Ovary (tissue), 3 donors: ENCODE measurements around the gene DLEC1.

ENCODE experiments used
- CTCF ChIP-seq, 3 donors: fragments of 450-650 bp in 2 of 3; fragments of 200-600 bp in 1 of 3; IDR thresholded peaks; one replicate each; pipeline versions ENCODE4 v1.5.1 to v1.8.0; 2016 to 2022; ENCODE audit warnings: antibody characterized with exemption in 3 of 3, mild to moderate bottlenecking in 1 of 3
- EP300 ChIP-seq: sonication (generic); formaldehyde crosslinking; IDR thresholded peaks from one replicate; pipeline ENCODE4 v1.6.1; 2017; ENCODE audit warnings: antibody characterized with exemption
- POLR2A ChIP-seq: fragments of 450-650 bp; IDR thresholded peaks from one replicate; pipeline ENCODE4 v1.6.1; 2017; ENCODE audit warnings: antibody characterized with exemption, mild to moderate bottlenecking, moderate library complexity
- donor health status: DM: no; HTN: no; CAD: no.

DNA sequence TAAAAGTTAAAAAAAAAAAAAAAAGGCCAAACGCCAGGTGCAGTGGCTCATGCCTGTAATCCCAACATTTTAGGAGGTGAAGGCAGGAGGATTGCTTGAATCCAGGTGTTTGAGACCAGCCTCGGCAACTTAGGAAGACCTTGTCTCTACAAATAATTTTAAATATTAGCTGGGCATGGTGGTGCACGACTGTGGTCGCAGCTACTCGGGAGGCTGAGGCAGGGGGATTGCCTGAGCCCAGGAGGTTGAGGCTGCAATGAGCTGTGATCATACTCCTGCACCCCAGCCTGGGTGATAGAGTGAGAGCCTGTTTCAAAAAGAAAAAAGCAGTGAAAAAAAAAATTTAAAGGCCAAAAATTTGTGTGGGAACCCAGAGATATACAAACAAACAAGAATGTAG is 2.7 kb upstream of the DLEC1 start:
- TF ChIP-seq CTCF (IDR thresholded peaks at IDR 0.05): no peak
- TF ChIP-seq EP300: no peak
- TF ChIP-seq POLR2A: no peak
